ENCODE measurements around the gene CSMD2. TPM values are rescaled to one million over a fixed set of nuclear protein-coding genes. Genes with fewer than 3 reads are reported as not detected.

Gene CSMD2
- total RNA-seq, 1 donor from 2014 or later: 0.08 TPM

- ATAC-seq: no peak
These were observed 167.6 kb downstream of the CSMD2 start for GRCh38 chr1:33997127-33998036.

- ATAC-seq: no peak
These were observed 168.7 kb downstream of the CSMD2 start for GRCh38 chr1:33996281-33996680.

GRCh38 chr1:33993301-33993700 is 171.7 kb downstream of the CSMD2 start:
- ATAC-seq: no peak

GRCh38 chr1:33990281-33990680 is 174.7 kb downstream of the CSMD2 start:
- ATAC-seq: no peak

- ATAC-seq: no peak
These were observed 176.9 kb downstream of the CSMD2 start for GRCh38 chr1:33988161-33988560.

GRCh38 chr1:33986390-33987095 is 178.5 kb downstream of the CSMD2 start:
- ATAC-seq: peak; percentile 97

GRCh38 chr1:33985656-33986055 is 179.4 kb downstream of the CSMD2 start:
- ATAC-seq: no peak

GRCh38 chr1:33984906-33985565 is 180.0 kb downstream of the CSMD2 start:
- no peak for ATAC-seq

GRCh38 chr1:33982419-33982818 is 182.6 kb downstream of the CSMD2 start:
- no peak for ATAC-seq

GRCh38 chr1:33979341-33979740 is 185.7 kb downstream of the CSMD2 start:
- no peak for ATAC-seq

GRCh38 chr1:33975961-33976360 is 189.1 kb downstream of the CSMD2 start:
- ATAC-seq: no peak

- ATAC-seq: no peak
These were observed 191.1 kb downstream of the CSMD2 start for GRCh38 chr1:33973799-33974545.

GRCh38 chr1:33972676-33973395 is 192.2 kb downstream of the CSMD2 start:
- ATAC-seq: no peak

GRCh38 chr1:33971913-33972312 is 193.1 kb downstream of the CSMD2 start:
- no peak for ATAC-seq

GRCh38 chr1:33971018-33971710 is 193.9 kb downstream of the CSMD2 start:
- no peak for ATAC-seq

GRCh38 chr1:33970148-33970825 is 194.7 kb downstream of the CSMD2 start:
- ATAC-seq: no peak

GRCh38 chr1:33966346-33967141 is 198.5 kb downstream of the CSMD2 start:
- ATAC-seq: peak; percentile 65

GRCh38 chr1:33965086-33965485 is 199.9 kb downstream of the CSMD2 start:
- no peak for ATAC-seq

- no peak for ATAC-seq
These were observed 203.0 kb downstream of the CSMD2 start for GRCh38 chr1:33962061-33962460.
